Superior temporal gyrus (tissue), 1 donor: ENCODE measurements around the gene MPEG1.

ENCODE experiments used
- DNase-seq: peaks from one replicate; pipeline ENCODE4 v3.0.0-alpha.2; 2016; ENCODE audit errors: extremely low spot score

Gene MPEG1

DNA sequence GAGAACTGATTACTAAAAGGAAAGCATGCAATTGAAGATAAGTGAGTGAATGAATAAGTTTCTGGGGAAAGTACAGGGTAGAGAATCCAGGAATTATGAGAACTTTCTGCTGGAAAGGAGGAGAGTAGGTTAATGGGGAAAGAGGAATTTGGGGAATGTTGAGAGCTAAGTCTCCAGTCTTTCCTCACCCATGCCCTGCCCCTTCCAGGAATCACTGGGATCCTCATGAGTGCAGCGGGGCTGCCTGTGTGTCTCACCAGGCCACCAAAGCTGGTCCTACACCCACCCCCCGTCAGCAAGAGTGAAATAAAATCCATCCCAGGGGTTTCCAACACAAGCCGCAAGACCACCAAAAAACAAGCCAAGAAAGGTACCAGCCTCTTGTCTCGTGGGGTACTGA, 23.8 kb downstream of the MPEG1 start:
- no peak for DNase-seq

- DNase-seq: no peak
Measured at GRCh38 chr11:59187587-59187986, 25.1 kb downstream of the MPEG1 start.

DNA sequence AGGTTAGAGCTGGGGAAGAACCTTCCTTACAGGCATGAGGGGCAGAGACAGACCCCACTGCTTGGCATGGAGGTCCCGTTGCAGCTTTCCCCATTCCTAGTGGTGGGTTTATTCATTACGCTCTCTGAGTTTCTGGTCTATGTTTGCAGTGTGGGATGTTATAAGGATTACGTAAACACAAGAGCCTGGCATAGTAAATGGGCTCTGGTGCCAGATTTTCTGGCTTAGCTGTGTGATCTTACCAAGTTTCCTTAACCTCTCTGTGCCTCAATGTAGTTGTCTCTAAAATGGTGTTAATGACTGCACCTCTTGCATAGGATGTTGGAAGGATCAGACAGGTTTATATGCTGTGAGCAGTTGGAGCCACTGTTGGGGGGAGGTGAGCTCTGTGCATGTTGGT, 25.7 kb downstream of the MPEG1 start:
- DNase-seq: no peak

DNA sequence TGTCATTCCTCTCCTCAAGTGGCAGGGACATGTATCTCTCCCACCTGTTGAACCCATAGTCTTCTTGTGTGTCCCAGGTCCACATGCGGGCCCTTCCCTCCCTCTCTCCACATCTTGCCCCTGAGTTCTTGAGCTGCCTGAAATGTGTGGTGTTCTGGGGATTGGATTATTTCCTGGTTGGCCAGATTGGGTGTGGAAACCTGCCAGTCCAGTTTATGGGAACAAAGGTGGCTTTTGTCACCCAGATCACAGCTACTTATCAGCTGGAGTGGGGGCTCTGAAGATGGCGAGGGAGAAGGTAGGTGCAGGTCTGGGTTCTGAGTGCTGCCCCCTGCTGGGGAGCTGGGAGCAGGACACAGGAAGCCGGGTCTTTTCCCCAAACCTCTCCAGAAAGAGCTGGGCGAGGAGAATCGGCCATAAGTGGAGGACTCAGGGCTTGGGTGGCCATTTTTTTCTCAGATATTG, 26.6 kb downstream of the MPEG1 start:
- no peak for DNase-seq

DNA sequence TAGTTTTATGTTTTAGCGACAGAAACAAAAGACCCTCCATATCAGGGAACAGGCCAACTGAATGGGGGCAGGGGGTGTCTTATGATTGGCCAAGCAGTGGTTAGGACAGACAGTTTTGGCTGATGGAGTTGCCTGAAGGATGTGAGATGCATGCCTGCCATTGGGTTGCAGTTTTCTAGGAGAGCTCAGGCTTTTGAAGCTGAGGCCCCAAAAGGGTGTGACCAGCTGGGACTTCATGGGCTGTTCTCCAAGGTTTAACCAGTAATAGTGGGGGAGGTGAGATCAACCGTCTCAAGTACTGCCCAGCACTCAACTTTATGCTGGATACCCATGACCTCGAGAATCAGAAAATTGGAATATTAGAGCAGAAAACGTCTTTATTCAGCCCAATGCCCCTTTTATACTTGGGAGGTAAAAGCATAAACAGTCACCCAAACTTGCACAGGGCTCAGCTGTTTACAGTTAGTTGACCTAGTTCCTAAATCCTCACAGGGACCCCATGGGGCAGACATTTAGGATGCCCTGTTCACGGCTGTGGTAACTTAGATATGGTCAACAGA, 27.3 kb downstream of the MPEG1 start:
- DNase-seq: no peak

GRCh38 chr11:59184691-59185339, 27.9 kb downstream of the MPEG1 start:
- DNase-seq: no peak

- no peak for DNase-seq
Measured at GRCh38 chr11:59183771-59184170, 29.0 kb downstream of the MPEG1 start.

- no peak for DNase-seq
Measured at GRCh38 chr11:59182457-59183151, 30.1 kb downstream of the MPEG1 start.

DNA sequence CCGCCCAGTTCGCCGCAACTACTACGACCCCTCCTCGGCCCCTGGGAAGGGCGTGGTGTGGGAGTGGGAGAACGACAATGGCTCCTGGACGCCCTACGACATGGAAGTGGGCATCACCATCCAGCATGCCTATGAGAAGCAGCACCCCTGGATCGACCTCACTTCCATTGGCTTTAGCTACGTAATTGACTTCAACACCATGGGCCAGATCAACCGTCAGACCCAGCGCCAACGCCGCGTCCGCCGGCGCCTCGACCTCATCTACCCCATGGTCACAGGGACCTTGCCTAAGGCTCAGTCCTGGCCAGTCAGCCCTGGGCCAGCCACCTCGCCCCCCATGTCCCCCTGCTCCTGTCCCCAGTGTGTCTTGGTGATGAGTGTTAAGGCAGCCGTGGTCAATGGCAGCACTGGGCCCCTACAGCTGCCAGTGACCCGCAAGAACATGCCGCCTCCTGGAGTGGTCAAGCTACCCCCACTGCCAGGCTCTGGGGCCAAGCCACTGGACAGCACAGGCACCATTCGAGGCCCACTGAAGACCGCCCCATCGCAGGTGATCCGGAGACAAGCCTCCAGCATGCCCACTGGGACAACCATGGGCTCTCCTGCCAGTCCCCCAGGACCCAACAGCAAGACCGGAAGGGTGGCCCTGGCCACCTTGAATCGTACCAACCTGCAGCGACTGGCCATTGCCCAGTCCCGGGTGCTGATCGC, 30.8 kb downstream of the MPEG1 start:
- DNase-seq: no peak

DNA sequence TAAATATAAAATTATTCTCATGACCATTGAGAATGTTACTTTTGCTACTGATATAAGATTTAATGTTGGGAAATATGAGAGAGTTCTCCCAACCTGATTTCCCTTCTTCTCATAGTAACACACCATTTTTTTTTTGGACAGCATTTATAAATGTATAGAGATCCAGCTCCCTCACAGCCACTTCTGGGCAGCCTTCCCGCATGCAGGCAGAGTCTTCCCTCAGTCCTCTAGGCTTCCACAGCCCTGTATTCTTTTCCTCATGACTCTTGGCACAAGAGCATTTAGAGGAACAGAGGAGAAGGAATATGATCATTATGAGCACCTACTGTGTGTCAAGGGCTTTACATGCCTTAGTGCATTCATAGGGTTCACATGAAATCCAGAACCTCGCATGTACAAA, 31.8 kb downstream of the MPEG1 start:
- no peak for DNase-seq

GRCh38 chr11:59180168-59180776, 32.5 kb downstream of the MPEG1 start:
- DNase-seq: peak; percentile 53

DNA sequence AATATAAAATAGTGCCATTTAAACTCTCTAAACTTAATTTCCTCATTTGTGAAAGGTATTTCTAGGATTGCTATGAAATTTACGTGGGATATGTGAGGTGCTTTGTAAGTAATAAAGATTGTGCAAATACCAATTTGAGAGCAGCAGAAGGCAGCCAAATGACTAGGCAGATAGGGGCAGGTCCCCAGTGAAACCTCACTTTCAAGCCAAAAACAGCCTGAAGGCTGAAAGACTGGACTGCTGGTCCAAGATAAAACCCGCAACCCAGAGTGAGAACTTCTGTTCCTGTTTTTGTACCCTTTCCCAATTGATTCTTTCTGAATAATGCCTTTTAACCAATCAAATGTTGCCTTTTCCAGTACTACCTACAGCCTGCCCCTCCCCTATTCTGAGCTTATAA, 33.6 kb downstream of the MPEG1 start:
- DNase-seq: no peak

DNA sequence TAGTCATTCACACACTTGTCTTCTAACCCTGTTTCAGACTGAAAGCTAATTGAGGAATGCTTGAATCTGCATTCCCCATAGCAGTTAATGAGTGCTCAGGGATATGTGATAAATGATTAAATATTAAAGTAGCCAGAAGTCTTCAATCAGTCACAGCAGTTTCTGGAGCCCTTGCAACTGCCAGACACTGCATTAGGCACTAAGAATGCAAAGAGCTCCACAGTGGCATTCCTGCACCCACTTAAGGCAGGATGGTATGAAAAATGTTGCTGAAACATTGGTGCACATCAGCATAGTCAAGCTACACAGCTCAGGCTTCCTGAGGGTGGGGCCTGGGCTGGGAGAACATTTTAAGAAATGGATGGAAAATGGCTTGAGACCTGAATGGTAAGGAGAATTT, 34.3 kb downstream of the MPEG1 start:
- DNase-seq: no peak

DNA sequence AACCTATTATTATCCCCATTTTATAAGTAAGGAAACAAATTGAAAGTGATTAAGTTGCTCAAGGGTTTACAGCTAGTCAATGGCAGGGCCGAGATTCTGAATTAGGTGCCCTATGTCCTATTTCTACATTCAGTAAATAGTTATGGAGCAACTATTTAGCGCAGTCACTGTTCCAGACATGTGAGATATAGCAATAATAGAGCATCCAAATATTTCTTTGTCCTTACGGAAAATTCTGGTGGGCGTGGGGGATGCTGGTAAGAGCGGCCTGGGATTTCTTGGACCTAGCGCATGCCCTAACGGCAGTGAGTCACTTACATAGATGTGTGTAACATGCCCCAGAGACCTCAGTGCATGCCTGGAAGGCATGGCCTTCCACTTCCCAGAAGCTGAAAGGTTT, 36.4 kb downstream of the MPEG1 start:
- DNase-seq: no peak

GRCh38 chr11:59175091-59175501, 37.6 kb downstream of the MPEG1 start:
- no peak for DNase-seq

DNA sequence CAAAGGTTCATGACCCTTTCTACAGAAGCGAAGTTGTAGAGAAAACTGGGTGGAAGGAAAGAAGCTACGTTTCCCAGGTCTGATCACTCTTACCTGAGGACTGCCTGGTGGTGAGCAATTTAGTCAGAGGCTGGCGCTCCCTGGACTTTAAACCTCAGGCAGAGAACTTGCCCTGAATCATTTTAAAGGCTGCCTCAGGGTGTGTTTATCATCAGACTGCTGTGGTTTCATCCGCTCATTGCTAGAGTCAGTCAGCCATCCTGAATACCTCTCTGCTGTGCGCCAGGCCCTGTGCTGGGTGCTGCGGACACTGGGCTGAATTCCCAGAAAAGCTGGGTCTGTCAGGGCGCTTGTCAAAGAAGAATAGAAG, 38.1 kb downstream of the MPEG1 start:
- DNase-seq: no peak

DNA sequence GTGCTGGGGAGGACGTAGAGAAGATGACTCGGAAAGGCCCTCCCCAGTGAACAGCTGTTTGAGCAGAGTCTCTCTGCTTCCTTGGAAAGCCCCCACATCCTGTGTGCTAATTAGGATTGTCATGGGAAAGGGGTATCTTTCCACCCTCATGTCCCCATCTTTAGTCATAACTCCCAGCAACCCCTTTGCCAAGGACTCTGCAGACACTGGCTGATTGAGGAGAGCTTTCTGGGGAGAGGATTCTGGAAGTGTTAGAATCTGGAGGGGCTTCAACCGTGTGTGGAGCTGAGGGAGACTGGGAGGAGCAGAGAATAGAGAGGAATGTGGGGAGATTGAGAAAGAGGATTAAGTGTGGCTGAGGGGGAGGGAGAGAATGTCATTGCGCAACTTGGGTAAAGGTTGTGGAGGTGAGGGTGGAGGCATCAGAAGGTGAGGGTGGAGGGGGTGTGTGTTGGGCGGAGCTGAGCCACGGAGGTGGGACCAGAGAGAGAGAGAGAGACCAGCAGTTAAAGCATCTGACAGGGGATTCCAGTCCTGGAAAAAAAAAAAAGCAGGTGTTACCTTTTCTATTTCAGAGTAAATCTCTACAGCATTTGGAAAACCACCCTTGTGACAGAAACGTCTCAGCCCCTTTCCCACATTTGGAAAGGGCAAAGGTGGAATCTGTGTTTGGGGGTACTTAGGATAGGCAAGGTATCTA, 38.6 kb downstream of the MPEG1 start:
- DNase-seq: no peak

DNA sequence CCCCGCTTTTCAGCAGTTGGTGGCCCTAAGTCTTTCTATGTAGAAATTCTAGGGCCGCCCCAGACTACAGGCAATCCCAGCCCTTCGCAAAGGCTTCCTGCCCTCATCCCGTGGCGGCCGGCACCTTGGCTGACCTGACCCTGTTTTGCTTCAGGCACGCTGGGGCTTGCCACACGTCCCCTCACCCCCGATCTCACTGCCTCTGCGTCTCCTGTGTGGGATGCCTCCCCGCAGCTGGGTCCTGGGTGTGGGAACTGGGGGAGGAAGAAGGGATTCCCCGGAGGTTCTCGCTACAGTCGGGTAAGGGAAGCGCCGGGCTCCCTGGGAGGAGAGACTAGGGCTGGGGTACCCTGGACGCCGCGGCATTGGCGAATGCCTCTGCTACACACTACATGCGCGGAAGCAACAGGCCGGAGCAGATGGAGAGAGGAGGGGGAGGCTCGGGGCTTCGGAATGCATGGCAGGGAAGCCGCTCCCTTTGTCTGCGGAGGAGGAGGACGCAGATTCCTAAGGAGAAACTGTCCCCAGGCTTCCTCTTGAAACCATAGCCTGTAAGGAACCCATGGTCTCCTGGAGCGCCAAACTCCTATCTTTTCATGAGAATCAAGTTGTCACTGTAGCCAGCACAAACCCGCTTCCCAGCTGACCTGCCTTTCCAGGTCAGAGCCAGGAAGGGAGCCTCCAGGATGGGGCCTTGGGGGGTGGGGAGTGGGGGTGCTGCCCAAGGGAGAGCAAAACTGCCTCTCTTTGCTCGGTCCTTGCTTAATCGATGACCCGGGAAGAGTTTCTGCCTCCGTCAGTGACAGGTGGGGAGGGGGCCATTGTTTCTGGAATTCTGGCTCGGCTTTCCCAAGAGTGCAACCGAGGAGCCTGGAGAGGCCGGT, 39.4 kb downstream of the MPEG1 start:
- DNase-seq: no peak

GRCh38 chr11:59172345-59173079, 40.2 kb downstream of the MPEG1 start:
- DNase-seq: no peak
